Ovary (tissue), 3 donors: Measurements from ENCODE around the gene ARHGAP33.

Experiments
- EP300 ChIP-seq: sonication (generic); formaldehyde crosslinking; IDR thresholded peaks from one replicate; pipeline ENCODE4 v1.6.1; 2017; ENCODE audit warnings: antibody characterized with exemption
- TF ChIP-seq, protein P1 (sequence below), 3 donors: fragments of 450-650 bp in 2 of 3; fragments of 200-600 bp in 1 of 3; IDR thresholded peaks; one replicate each; pipeline versions ENCODE4 v1.5.1 to v1.8.0; 2016 to 2022; ENCODE audit warnings: antibody characterized with exemption in 3 of 3, mild to moderate bottlenecking in 1 of 3
- donor health status: DM: no; HTN: no; CAD: no.

DNA sequence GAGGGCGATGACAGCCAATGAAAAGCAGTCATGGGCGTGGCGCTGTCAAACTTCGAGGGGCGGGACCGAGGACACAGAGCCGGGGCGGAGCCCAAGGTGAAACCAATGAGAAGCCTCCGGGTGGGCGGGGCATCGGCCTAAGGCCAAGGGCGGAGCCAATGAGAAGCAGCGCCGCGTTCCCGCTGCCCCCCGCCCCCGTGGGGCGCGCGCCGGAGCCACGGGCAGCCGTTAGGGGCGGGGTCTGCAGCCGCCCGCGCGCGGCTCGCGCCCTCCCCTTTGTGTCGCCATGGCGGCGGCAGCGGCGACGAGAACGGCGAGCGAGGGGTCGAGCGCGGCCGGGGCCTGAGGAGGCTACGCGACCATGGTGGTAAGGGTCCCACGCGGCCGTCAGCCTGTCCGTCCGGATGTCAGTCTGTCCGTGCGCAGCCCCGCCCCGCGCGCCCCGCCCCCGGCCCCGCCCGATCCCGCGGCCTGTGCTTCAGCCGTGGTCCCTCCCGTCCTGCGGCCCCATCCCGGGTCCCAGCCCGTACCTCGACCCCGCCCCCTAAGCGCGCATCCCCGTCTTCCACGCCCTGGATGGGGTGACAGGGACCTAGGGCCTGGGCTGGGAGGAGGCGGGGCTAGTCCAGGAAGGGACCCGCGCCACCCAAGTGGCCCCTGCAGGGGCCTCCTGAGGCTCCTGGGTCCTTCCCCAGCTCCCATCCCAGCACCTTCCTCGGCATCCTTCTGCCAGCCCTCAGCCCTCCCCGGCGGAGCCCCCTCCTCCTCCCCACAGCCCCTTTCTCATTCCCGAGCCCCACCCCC is at the start of gene ARHGAP33:
- TF ChIP-seq, protein P1, sequence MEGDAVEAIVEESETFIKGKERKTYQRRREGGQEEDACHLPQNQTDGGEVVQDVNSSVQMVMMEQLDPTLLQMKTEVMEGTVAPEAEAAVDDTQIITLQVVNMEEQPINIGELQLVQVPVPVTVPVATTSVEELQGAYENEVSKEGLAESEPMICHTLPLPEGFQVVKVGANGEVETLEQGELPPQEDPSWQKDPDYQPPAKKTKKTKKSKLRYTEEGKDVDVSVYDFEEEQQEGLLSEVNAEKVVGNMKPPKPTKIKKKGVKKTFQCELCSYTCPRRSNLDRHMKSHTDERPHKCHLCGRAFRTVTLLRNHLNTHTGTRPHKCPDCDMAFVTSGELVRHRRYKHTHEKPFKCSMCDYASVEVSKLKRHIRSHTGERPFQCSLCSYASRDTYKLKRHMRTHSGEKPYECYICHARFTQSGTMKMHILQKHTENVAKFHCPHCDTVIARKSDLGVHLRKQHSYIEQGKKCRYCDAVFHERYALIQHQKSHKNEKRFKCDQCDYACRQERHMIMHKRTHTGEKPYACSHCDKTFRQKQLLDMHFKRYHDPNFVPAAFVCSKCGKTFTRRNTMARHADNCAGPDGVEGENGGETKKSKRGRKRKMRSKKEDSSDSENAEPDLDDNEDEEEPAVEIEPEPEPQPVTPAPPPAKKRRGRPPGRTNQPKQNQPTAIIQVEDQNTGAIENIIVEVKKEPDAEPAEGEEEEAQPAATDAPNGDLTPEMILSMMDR (IDR thresholded peaks at IDR 0.05) = no peak
- TF ChIP-seq EP300 = no peak
